ENCODE data around the gene NPAS4.

The NPAS4 gene

GRCh38 chr11:66448523-66448922 is 27.7 kb downstream of the NPAS4 start:
- H3K4me2 ChIP-seq, result no peak overlapping the region
- H2AFZ ChIP-seq (ENCODE audit: low read depth), result no peak overlapping the region
- H4K20me1 ChIP-seq (ENCODE audit: insufficient read depth), result no peaks in the 10 kb centered on the region
- H3K27me3 ChIP-seq (ENCODE audit: insufficient read depth, low read depth), result peaks cover 22% of the 10 kb centered on the region; the same call in 1 of the 2 replicates
- no peaks in the 10 kb centered on the region for H3K4me1 ChIP-seq (ENCODE audit: low read depth, poor library complexity, severe bottlenecking)
- no peak for TF ChIP-seq CTCF (conservative IDR thresholded peaks at IDR 0.05; ENCODE audit: low read depth, low read length)
- no peak overlapping the region for H3K27ac ChIP-seq
- no peak overlapping the region for H3K9ac ChIP-seq
- no peaks in the 10 kb centered on the region for H3K79me2 ChIP-seq (ENCODE audit: insufficient read depth, low read depth)
- no peak overlapping the region for H3K4me3 ChIP-seq (IDR thresholded peaks at IDR 0.05; ENCODE audit: insufficient read depth, low read depth, low read length)
- H3K36me3 ChIP-seq (ENCODE audit: insufficient read depth), result no peaks in the 10 kb centered on the region

GRCh38 chr11:66450560-66450959 is 29.7 kb downstream of the NPAS4 start:
- Histone ChIP-seq H3K36me3 (ENCODE audit: insufficient read depth) (no peaks in the 10 kb centered on the region), H3K4me3 (IDR thresholded peaks at IDR 0.05; ENCODE audit: insufficient read depth, low read depth, low read length) (no peak overlapping the region), H3K9ac (no peak overlapping the region), H3K4me2 (no peak overlapping the region), H3K27me3 (ENCODE audit: insufficient read depth, low read depth) (peaks cover 30% of the 10 kb centered on the region; the same call in 1 of the 2 replicates), H3K27ac (no peak overlapping the region), H4K20me1 (ENCODE audit: insufficient read depth) (no peaks in the 10 kb centered on the region), H3K79me2 (ENCODE audit: insufficient read depth, low read depth) (no peaks in the 10 kb centered on the region), H3K4me1 (ENCODE audit: low read depth, poor library complexity, severe bottlenecking) (no peaks in the 10 kb centered on the region), H2AFZ (ENCODE audit: low read depth) (no peak overlapping the region)
- TF ChIP-seq CTCF (conservative IDR thresholded peaks at IDR 0.05; ENCODE audit: low read depth, low read length), result no peak

- Histone ChIP-seq H3K36me3 (ENCODE audit: insufficient read depth) (no peaks in the 10 kb centered on the region), H3K9ac (no peak overlapping the region), H3K27me3 (ENCODE audit: insufficient read depth, low read depth) (peaks cover 30% of the 10 kb centered on the region; the same call in 1 of the 2 replicates), H3K4me3 (IDR thresholded peaks at IDR 0.05; ENCODE audit: insufficient read depth, low read depth, low read length) (no peak overlapping the region), H3K27ac (no peak overlapping the region), H4K20me1 (ENCODE audit: insufficient read depth) (no peaks in the 10 kb centered on the region), H3K4me2 (no peak overlapping the region), H3K4me1 (ENCODE audit: low read depth, poor library complexity, severe bottlenecking) (no peaks in the 10 kb centered on the region), H3K79me2 (ENCODE audit: insufficient read depth, low read depth) (no peaks in the 10 kb centered on the region), H2AFZ (ENCODE audit: low read depth) (no peak overlapping the region)
- TF ChIP-seq CTCF (conservative IDR thresholded peaks at IDR 0.05; ENCODE audit: low read depth, low read length), result no peak
Observed at GRCh38 chr11:66451663-66452062, 30.8 kb downstream of the NPAS4 start.

DNA sequence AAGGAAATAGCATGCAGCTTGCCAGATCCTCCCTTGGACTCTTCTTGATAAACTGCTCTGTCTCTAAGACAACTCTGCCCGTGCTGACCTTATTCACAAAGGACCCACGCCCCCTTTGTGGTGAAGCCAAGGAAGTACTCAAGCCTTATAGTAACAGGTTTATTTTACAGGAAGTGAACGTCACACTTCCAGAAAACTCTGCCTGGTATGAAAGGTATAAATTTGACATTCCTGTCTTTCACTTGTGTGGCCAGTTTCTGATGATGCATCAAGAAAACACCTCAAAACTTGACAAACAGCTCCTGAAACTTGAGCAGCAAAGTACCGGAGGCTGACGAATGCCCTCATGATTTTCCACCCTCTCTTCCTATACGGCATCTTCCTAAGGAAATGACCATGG is 33.4 kb downstream of the NPAS4 start:
- Histone ChIP-seq H3K27ac (no peak overlapping the region), H3K9ac (no peak overlapping the region), H2AFZ (ENCODE audit: low read depth) (no peak overlapping the region), H4K20me1 (ENCODE audit: insufficient read depth) (no peaks in the 10 kb centered on the region), H3K4me3 (IDR thresholded peaks at IDR 0.05; ENCODE audit: insufficient read depth, low read depth, low read length) (no peak overlapping the region), H3K27me3 (ENCODE audit: insufficient read depth, low read depth) (peaks cover 16% of the 10 kb centered on the region; the same call in 1 of the 2 replicates), H3K36me3 (ENCODE audit: insufficient read depth) (no peaks in the 10 kb centered on the region), H3K79me2 (ENCODE audit: insufficient read depth, low read depth) (no peaks in the 10 kb centered on the region), H3K4me1 (ENCODE audit: low read depth, poor library complexity, severe bottlenecking) (peaks cover 6% of the 10 kb centered on the region), H3K4me2 (no peak overlapping the region)
- TF ChIP-seq CTCF (conservative IDR thresholded peaks at IDR 0.05; ENCODE audit: low read depth, low read length), result no peak
